Right lobe of liver (tissue), 6 donors: Measurements from ENCODE around the gene ISLR2. TPM values are rescaled to one million over a fixed set of nuclear protein-coding genes. Genes with fewer than 3 reads are reported as not detected.
"Not testable (repeated sequence)": the region's sequence is repeated elsewhere in the genome, so short reads cannot be mapped to it uniquely, and the experiment has no call there.

ENCODE experiments used
- ATAC-seq, 4 donors: fragments of 200-7000 bp; cut with Tn5 transposase; one replicate each; pipeline ENCODE4 v1.9.1; 2020; ENCODE audit warnings: mild to moderate bottlenecking in 4 of 4, moderate library complexity in 4 of 4
- DNase-seq, 3 donors: peaks; one replicate each; pipeline ENCODE4 v3.0.0-alpha.2; 2020
- H3K27ac ChIP-seq, 3 donors: fragments of 200-600 bp; one replicate each; pipeline ENCODE4 v1.8.0; 2022
- H3K27me3 ChIP-seq, 2 donors: fragments of 200-600 bp; one replicate each; pipeline ENCODE4 v1.8.0; 2022
- H3K36me3 ChIP-seq, 4 donors: fragments of 200-600 bp; sonication (generic) in 1 of 4; one replicate each; pipeline versions ENCODE4 v1.5.1 to v1.8.0; 2017 to 2022; ENCODE audit warnings: control low read depth in 1 of 4
- H3K4me1 ChIP-seq, 4 donors: fragments of 200-600 bp; sonication (generic) in 1 of 4; one replicate each; pipeline versions ENCODE4 v1.5.1 to v1.8.0; 2017 to 2022; ENCODE audit warnings: control low read depth in 1 of 4
- H3K4me3 ChIP-seq, 3 donors: fragments of 200-600 bp; one replicate each; pipeline ENCODE4 v1.8.0; 2022
- H3K9me3 ChIP-seq, 4 donors: fragments of 200-600 bp; sonication (generic) in 1 of 4; one replicate each; pipeline versions ENCODE4 v1.5.1 to v1.8.0; 2017 to 2022; ENCODE audit warnings: control low read depth in 1 of 4
- POLR2A ChIP-seq: fragments of 450-650 bp; IDR thresholded peaks from one replicate; pipeline ENCODE4 v1.6.1; 2017; ENCODE audit warnings: antibody characterized with exemption, mild to moderate bottlenecking
- WGBS: methylation state at CpG from one replicate; pipeline ENCODE4 v1.1.6; 2018; ENCODE audit warnings: low coverage, low lambda C conversion rate; ENCODE audit not compliant: insufficient coverage; ENCODE audit errors: missing lambda C conversion rate; 5-methylcytosine and 5-hydroxymethylcytosine counted together
- intact Hi-C, 2 donors: fragments of 100-400 bp; cut with DNase I; formaldehyde crosslinking; loops; one replicate each; pipeline versions ENCODE4 v1.11.2 to v1.14.1; 2022
- total RNA-seq, 6 experiments: library from RNA; depleted of rRNA in 2 of 6; stranded (reverse); fragments of >200 nt in 2 of 6; fragmentation: NEBNext Ultra II Directional in 3 of 6; extraction: Animal tissue kit (Norgen Biotek cat#: 25700) in 3 of 6; gene quantifications; one replicate each; pipeline versions ENCODE4 v1.1.0 to v1.2.4, GENCODE V29; 2016 to 2023
- TF ChIP-seq, protein P1 (sequence below), 4 donors: fragments of 200-600 bp in 3 of 4; fragments of 450-650 bp in 1 of 4; IDR thresholded peaks; one replicate each; pipeline versions ENCODE4 v1.5.1 to v1.8.0; 2016 to 2022; ENCODE audit warnings: antibody characterized with exemption in 4 of 4, mild to moderate bottlenecking in 2 of 4
- donor health status: DM: no; HTN: yes; CAD: no.
- donor health status: DM: no; HTN: no; CAD: no.
- donor health status: DM: no; HTN: no; CAD: no.
- donor health status: DM: no; HTN: yes; CAD: no.
- donor health status: DM: no; HTN: yes; CAD: no.

The ISLR2 gene
- total RNA-seq, 6 experiments from 2014 or later = 0.04 TPM; not detected in 5

DNA sequence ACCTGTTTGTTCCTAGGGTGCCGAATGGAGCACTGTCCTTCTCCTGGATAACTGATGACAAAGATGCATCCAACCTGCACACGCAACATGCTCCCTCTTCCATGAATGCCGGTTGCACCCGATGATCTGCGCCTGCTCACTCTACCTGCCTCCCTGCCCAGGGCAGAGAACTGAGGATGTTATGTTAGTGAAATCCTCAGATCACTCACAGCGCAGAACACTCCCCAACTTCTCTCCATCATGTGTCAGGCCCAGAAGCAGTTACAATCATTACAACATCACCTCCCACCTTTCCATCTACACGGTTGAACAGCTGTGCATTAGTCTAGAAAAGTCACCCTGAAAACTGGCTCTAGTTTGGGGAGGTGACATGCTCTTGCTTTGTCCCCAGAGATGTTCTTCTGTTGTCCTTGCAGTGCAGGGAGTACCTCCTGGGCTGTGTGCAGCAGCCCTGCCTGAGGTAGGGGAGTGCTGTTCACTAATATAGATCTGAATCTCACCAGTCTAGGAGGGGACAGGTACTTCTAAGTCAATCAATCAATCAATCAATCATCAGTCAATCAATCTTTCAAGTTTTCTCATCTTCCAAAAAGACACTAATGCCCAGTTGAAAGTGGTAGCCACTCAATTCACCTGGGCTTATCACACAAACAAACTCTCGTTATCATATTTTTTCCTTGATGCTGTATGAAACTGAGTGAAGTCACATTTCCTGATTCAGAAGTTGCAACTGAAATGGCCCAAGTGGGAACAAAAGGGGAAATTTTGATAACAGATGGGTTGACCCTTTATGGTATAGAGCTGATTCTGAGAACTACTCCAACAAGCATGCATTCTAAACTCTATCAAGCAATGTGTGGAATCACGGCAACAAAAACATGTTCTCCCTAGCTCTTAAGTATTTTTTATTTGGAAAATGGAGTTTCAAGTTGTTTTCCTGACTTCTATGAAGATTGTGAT is 27.8 kb downstream of the ISLR2 start:
- TF ChIP-seq, protein P1, sequence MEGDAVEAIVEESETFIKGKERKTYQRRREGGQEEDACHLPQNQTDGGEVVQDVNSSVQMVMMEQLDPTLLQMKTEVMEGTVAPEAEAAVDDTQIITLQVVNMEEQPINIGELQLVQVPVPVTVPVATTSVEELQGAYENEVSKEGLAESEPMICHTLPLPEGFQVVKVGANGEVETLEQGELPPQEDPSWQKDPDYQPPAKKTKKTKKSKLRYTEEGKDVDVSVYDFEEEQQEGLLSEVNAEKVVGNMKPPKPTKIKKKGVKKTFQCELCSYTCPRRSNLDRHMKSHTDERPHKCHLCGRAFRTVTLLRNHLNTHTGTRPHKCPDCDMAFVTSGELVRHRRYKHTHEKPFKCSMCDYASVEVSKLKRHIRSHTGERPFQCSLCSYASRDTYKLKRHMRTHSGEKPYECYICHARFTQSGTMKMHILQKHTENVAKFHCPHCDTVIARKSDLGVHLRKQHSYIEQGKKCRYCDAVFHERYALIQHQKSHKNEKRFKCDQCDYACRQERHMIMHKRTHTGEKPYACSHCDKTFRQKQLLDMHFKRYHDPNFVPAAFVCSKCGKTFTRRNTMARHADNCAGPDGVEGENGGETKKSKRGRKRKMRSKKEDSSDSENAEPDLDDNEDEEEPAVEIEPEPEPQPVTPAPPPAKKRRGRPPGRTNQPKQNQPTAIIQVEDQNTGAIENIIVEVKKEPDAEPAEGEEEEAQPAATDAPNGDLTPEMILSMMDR (IDR thresholded peaks at IDR 0.05) = no peak
- TF ChIP-seq POLR2A = no peak
- intact Hi-C loops = no loop called here
- H3K9me3 ChIP-seq = no peaks in the 10 kb centered on the region
- H3K4me3 ChIP-seq = no peak overlapping the region
- DNase-seq (no peak), ATAC-seq (no peak)
- H3K27me3 ChIP-seq = no peaks in the 10 kb centered on the region
- no peak overlapping the region for H3K27ac ChIP-seq
- no peaks in the 10 kb centered on the region for H3K36me3 ChIP-seq
- no peaks in the 10 kb centered on the region for H3K4me1 ChIP-seq
- whole genome bisulfite sequencing = 76% methylated on average over 8 of the region's 9 CpGs

DNA sequence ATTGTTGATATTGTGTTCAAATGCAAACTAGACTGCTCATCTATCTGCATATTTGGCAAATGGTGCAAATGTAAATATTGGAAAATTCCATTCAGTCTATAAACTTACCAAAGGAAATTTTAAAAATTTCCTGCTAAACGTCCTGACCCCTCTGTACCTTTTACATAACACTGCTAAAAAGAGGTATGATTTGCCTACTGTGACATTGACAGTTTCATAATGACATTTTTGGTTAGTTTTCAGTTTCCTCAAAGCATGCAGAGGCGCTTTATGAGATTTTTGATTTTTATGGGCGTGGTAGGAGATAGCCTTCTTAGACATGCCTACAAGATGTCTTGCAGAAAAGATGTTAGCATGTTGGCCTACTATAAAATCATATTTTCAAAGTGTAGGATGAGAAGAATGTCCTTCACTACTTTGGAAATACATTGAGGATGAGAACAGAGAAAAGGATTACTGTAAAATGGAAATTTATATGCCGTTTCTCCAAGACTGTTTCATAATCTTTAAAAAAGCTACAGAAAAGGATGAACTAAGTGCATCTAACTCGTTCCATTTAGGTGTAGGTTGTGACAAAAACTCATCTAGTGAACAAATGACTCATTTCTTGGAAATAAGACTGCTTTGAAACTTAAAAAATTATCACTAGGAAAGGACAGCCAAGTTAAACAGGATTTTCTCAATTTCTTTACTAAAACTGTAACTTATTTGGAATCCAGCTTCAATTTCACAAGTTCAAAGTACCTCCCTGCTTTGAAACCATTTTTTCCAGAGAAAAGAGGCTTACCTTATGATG is 28.7 kb downstream of the ISLR2 start:
- Histone ChIP-seq H3K27ac (no peak overlapping the region), H3K36me3 (no peaks in the 10 kb centered on the region), H3K9me3 (no peaks in the 10 kb centered on the region), H3K4me3 (no peak overlapping the region), H3K27me3 (no peaks in the 10 kb centered on the region), H3K4me1 (no peaks in the 10 kb centered on the region)
- intact Hi-C loops = no loop called here
- DNase-seq = no peak
- ATAC-seq = no peak
- TF ChIP-seq POLR2A = no peak
- TF ChIP-seq, protein P1 (IDR thresholded peaks at IDR 0.05) = no peak
- 42% methylated on average over 5 of the region's 5 CpGs for WGBS

- Histone ChIP-seq H3K9me3 (no peaks in the 10 kb centered on the region), H3K27ac (no peak overlapping the region), H3K36me3 (no peaks in the 10 kb centered on the region), H3K27me3 (no peaks in the 10 kb centered on the region), H3K4me3 (no peak overlapping the region), H3K4me1 (no peaks in the 10 kb centered on the region)
- ATAC-seq (no peak), DNase-seq (no peak)
- 83% methylated on average over 1 of the region's 1 CpG for WGBS
- intact Hi-C loops = no loop called here
- TF ChIP-seq POLR2A = no peak
- TF ChIP-seq, protein P1 (IDR thresholded peaks at IDR 0.05) = no peak
These were observed 29.4 kb downstream of the ISLR2 start for GRCh38 chr15:74159773-74160172.

- H3K27ac ChIP-seq, H3K27me3 ChIP-seq, H3K36me3 ChIP-seq, H3K4me3 ChIP-seq, intact Hi-C loops, ATAC-seq, H3K9me3 ChIP-seq, H3K4me1 ChIP-seq, DNase-seq: not testable (repeated sequence)
- 78% methylated on average over 3 of the region's 3 CpGs for WGBS
These were observed 30.0 kb downstream of the ISLR2 start for GRCh38 chr15:74160390-74160789.

- DNase-seq, H3K4me1 ChIP-seq, H3K27ac ChIP-seq, ATAC-seq, H3K9me3 ChIP-seq, H3K27me3 ChIP-seq, H3K4me3 ChIP-seq, intact Hi-C loops, H3K36me3 ChIP-seq: not testable (repeated sequence)
- 52% methylated on average over 2 of the region's 3 CpGs for WGBS
These were observed 31.8 kb downstream of the ISLR2 start for GRCh38 chr15:74162195-74162536.
